IMR-90 (cell line): ENCODE measurements around the gene ANKRD34C. TPM values are rescaled to one million over a fixed set of nuclear protein-coding genes. Genes with fewer than 3 reads are reported as not detected.

Experiments used
- ATAC-seq: fragments of 200-7000 bp; cut with Tn5 transposase; 2 replicates; pipeline ENCODE4 v1.9.1; 2020; ENCODE audit warnings: low read depth, mild to moderate bottlenecking, moderate library complexity
- BruUV-seq: library from RNA; stranded (reverse); fragments of 400-500 nt; replicated peaks from 2 replicates; lab custom pipeline; 2021; lab: Mats Ljungman, UMichigan
- CTCF ChIA-PET: fragments of 300-600 bp; formaldehyde crosslinking; extraction: SDS; loops from one replicate; lab custom pipeline; 2021; ENCODE audit warnings: antibody characterized with exemption; lab: Yijun Ruan, JAX
- POLR2A ChIA-PET: fragments of 300-600 bp; sonication (Branson Sonifier 250); formaldehyde crosslinking; loops from one replicate; lab custom pipeline; 2022; ENCODE audit warnings: antibody characterized with exemption; ENCODE audit not compliant: unreplicated experiment; lab: Charles Lee
- DNase-seq: peaks from one replicate; pipeline ENCODE4 v3.0.0; 2013
- H2AFZ ChIP-seq: replicated peaks from 2 replicates; pipeline ENCODE3; 2013; ENCODE audit warnings: low read length, mild to moderate bottlenecking; ENCODE audit not compliant: poor library complexity
- H2AK5ac ChIP-seq: 2 replicates; pipeline ENCODE4 v1.6.1; 2013; ENCODE audit warnings: low read depth, low read length, inconsistent platforms
- H2AK9ac ChIP-seq: replicated peaks from 2 replicates; pipeline ENCODE3; 2013; ENCODE audit warnings: mild to moderate bottlenecking, low read depth, low read length, moderate library complexity; ENCODE audit not compliant: poor library complexity
- H2BK120ac ChIP-seq: 2 replicates; pipeline ENCODE4 v1.6.1; 2013; ENCODE audit warnings: low read depth, low read length, inconsistent platforms
- H2BK15ac ChIP-seq: 3 replicates; pipeline ENCODE4 v1.6.1; 2013; ENCODE audit warnings: low read depth, low read length, inconsistent platforms
- H2BK20ac ChIP-seq: 2 replicates; pipeline ENCODE4 v1.6.1; 2013; ENCODE audit warnings: low read depth, mild to moderate bottlenecking, inconsistent platforms, low read length, moderate library complexity
- H2BK5ac ChIP-seq: 2 replicates; pipeline ENCODE4 v1.6.1; 2013; ENCODE audit warnings: mild to moderate bottlenecking, low read depth, low read length, inconsistent platforms; ENCODE audit not compliant: poor library complexity, severe bottlenecking
- H3K14ac ChIP-seq: replicated peaks from 2 replicates; pipeline ENCODE4 v1.6.1; 2013; ENCODE audit warnings: low read depth, low read length, inconsistent platforms
- H3K18ac ChIP-seq: 2 replicates; pipeline ENCODE4 v1.6.1; 2013; ENCODE audit warnings: low read depth, low read length, control low read depth
- H3K23ac ChIP-seq: 2 replicates; pipeline ENCODE4 v1.6.1; 2013; ENCODE audit warnings: low read depth, low read length, inconsistent platforms
- H3K27ac ChIP-seq: 2 replicates; pipeline ENCODE4 v1.5.1; 2013; ENCODE audit warnings: mild to moderate bottlenecking, control low read depth, low read length; ENCODE audit not compliant: insufficient read depth
- H3K27me3 ChIP-seq: 2 replicates; pipeline ENCODE4 v1.6.1; 2013; ENCODE audit warnings: low read length; ENCODE audit not compliant: control insufficient read depth, insufficient read depth
- H3K36me3 ChIP-seq: 2 replicates; pipeline ENCODE4 v1.6.1; 2013; ENCODE audit warnings: low read length, mixed read lengths; ENCODE audit not compliant: control insufficient read depth, insufficient read depth
- H3K4ac ChIP-seq: 2 replicates; pipeline ENCODE4 v1.6.1; 2013; ENCODE audit warnings: low read depth, low read length, inconsistent platforms
- H3K4me1 ChIP-seq: 2 replicates; pipeline ENCODE4 v1.6.1; 2013; ENCODE audit warnings: low read length, mixed read lengths; ENCODE audit not compliant: control insufficient read depth, insufficient read depth
- H3K4me2 ChIP-seq: 2 replicates; pipeline ENCODE4 v1.6.1; 2013; ENCODE audit warnings: low read depth, mild to moderate bottlenecking, control low read depth, low read length, moderate library complexity
- H3K4me3 ChIP-seq: 2 replicates; pipeline ENCODE4 v1.5.1; 2013; ENCODE audit warnings: low read depth, mild to moderate bottlenecking, control low read depth, low read length, moderate library complexity; ENCODE audit not compliant: insufficient read depth
- H3K56ac ChIP-seq: 2 replicates; pipeline ENCODE4 v1.6.1; 2013; ENCODE audit warnings: low read length, inconsistent platforms; ENCODE audit not compliant: insufficient read depth; ENCODE audit errors: extremely low read depth
- H3K79me1 ChIP-seq, 2 experiments: 2 replicates each; pipeline ENCODE4 v1.6.1; 2013; ENCODE audit warnings: low read length in 2 of 2, inconsistent platforms in 1 of 2, low read depth in 1 of 2
- H3K9ac ChIP-seq: 2 replicates; pipeline ENCODE4 v1.6.1; 2013; ENCODE audit warnings: low read depth, low read length, control low read depth
- H3K9me1 ChIP-seq: 2 replicates; pipeline ENCODE4 v1.6.1; 2013; ENCODE audit warnings: low read length, inconsistent platforms; ENCODE audit not compliant: insufficient read depth
- H3K9me3 ChIP-seq: 2 replicates; pipeline ENCODE4 v1.6.1; 2013; ENCODE audit warnings: low read length; ENCODE audit not compliant: control insufficient read depth, insufficient read depth
- H4K20me1 ChIP-seq: 2 replicates; pipeline ENCODE4 v1.6.1; 2013; ENCODE audit warnings: low read length, inconsistent platforms; ENCODE audit not compliant: insufficient read depth
- H4K5ac ChIP-seq: 2 replicates; pipeline ENCODE4 v1.6.1; 2013; ENCODE audit warnings: mild to moderate bottlenecking, low read depth, low read length, control low read depth
- H4K8ac ChIP-seq, 2 experiments: 2 replicates each; pipeline ENCODE4 v1.6.1; 2013; ENCODE audit warnings: low read depth in 2 of 2, low read length in 2 of 2, control low read depth in 1 of 2, inconsistent platforms in 1 of 2
- H4K91ac ChIP-seq: 2 replicates; pipeline ENCODE4 v1.6.1; 2013; ENCODE audit warnings: low read depth, low read length, inconsistent platforms; ENCODE audit not compliant: insufficient read depth
- MXI1 ChIP-seq: IDR thresholded peaks from 2 replicates; pipeline ENCODE4 v1.6.1; 2012; ENCODE audit warnings: low read depth, mild to moderate bottlenecking, low read length, moderate library complexity, borderline replicate concordance
- POLR2A ChIP-seq: IDR thresholded peaks from 2 replicates; pipeline ENCODE4 v1.6.1; 2012; ENCODE audit warnings: mild to moderate bottlenecking, low read depth, low read length
- WGBS, 2 experiments: methylation state at CpG; one replicate each; pipeline versions ENCODE4 v1.1.5 to v1.1.7; 2013; ENCODE audit warnings: missing lambda C conversion rate in 2 of 2; ENCODE audit not compliant: insufficient read length in 1 of 2; ENCODE audit errors: extremely low coverage in 2 of 2; 5-methylcytosine and 5-hydroxymethylcytosine counted together
- dilution Hi-C: fragments of 300-500 bp; cut with HindIII; formaldehyde crosslinking; loops from one replicate; pipeline ENCODE4 v1.14.3; 2018; ENCODE audit warnings: low sequenced_read_pairs; ENCODE audit not compliant: unreplicated experiment
- in situ Hi-C: fragments of 300-500 bp; cut with MboI; formaldehyde crosslinking; loops from 3 replicates; pipeline ENCODE4 v1.14.3; 2019; ENCODE audit warnings: low sequenced_read_pairs, inconsistent platforms, mixed read lengths
- intact Hi-C: fragments of 100-400 bp; cut with micrococcal nuclease; formaldehyde crosslinking; loops from 2 replicates; pipeline ENCODE4 v1.10.0; 2022
- polyA plus RNA-seq, 3 experiments: library from polyadenylated mRNA; depleted of rRNA; stranded (reverse); fragments of >200 nt; gene quantifications; 2 replicates each; pipeline ENCODE4 v1.2.3, GENCODE V29; 2012; ENCODE audit warnings: low replicate concordance in 1 of 3
- total RNA-seq: library from RNA; depleted of rRNA; stranded (reverse); fragments of >200 nt; gene quantifications from 2 replicates; pipeline ENCODE4 v1.2.3, GENCODE V29; 2012
- TF ChIP-seq, protein P1 (sequence below): fragments of 150-350 bp; IDR thresholded peaks from 2 replicates; pipeline ENCODE4 v1.6.1; 2017; ENCODE audit warnings: mild to moderate bottlenecking, antibody characterized with exemption, low read length, low read depth
- TF ChIP-seq, protein P2 (sequence below): conservative IDR thresholded peaks from 2 replicates; pipeline ENCODE4 v1.5.1; 2012; ENCODE audit warnings: mild to moderate bottlenecking, low read depth, low read length, improper control_type of control experiment

Gene ANKRD34C
- total and polyA plus RNA-seq, 2 of the 4 experiments (the other 2 are of a cell fraction) = not detected

DNA sequence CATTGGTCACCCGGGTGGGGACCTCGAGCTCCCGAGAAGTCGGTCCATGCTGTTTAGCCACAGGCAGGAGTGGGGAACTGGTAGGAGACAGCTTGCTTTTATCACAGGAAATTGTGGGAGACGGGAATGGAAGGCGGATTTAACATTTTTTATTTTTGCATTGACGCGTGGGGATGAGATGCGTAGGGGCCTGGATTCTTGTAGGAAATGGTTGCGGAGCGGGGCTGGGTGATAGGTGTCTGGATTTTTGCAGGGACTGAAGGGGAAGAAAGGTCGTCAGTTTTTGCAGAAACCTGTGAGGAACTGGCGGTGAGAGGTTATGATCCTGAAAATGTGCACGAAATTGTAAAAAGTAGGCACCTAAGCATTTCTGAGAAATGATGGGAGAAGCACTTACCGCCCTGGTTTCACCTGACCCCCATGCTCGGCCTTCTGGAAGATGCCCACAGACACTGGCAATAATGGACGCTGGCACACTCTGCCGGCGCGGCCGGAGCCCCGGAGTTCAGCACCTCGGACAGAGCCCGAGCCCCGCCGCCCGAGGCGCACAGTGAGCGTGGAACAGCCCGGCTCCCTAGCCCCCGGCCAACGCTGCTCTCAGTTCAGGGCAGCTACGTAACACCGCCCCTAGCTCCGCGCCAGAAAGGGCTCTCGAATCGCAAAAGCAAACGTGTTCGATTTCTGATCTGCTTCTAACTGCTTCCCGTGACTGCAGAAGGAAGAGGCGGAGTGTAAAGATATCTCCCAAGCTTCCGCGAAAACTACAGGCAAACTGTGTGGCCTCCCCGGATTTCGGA is 928 bp downstream of the ANKRD34C start:
- no peaks in the 10 kb centered on the region for H3K36me3 ChIP-seq

More for the DNA sequence above, 928 bp downstream of the ANKRD34C start:
- no peak overlapping the region for H4K5ac ChIP-seq
- no peak overlapping the region for H3K9ac ChIP-seq
- H3K23ac ChIP-seq = no peak overlapping the region
- 10% methylated on average over 28 of the region's 46 CpGs; no CpG with 5 or more reads in 1 of the 2 experiments for WGBS, 2 experiments
- H3K27ac ChIP-seq = no peak overlapping the region
- no peak overlapping the region for H2BK5ac ChIP-seq
- H2BK20ac ChIP-seq = no peak overlapping the region
- intact Hi-C loops = no loop called here
- no peak overlapping the region for H3K56ac ChIP-seq
- H3K4me2 ChIP-seq = peak overlapping the region; percentile 77
- dilution Hi-C loops = no loop called here
- no peaks in the 10 kb centered on the region for H3K79me1 ChIP-seq
- TF ChIP-seq, protein P1, sequence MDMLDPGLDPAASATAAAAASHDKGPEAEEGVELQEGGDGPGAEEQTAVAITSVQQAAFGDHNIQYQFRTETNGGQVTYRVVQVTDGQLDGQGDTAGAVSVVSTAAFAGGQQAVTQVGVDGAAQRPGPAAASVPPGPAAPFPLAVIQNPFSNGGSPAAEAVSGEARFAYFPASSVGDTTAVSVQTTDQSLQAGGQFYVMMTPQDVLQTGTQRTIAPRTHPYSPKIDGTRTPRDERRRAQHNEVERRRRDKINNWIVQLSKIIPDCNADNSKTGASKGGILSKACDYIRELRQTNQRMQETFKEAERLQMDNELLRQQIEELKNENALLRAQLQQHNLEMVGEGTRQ = no peak
- TF ChIP-seq POLR2A = no peak
- TF ChIP-seq, protein P2, sequence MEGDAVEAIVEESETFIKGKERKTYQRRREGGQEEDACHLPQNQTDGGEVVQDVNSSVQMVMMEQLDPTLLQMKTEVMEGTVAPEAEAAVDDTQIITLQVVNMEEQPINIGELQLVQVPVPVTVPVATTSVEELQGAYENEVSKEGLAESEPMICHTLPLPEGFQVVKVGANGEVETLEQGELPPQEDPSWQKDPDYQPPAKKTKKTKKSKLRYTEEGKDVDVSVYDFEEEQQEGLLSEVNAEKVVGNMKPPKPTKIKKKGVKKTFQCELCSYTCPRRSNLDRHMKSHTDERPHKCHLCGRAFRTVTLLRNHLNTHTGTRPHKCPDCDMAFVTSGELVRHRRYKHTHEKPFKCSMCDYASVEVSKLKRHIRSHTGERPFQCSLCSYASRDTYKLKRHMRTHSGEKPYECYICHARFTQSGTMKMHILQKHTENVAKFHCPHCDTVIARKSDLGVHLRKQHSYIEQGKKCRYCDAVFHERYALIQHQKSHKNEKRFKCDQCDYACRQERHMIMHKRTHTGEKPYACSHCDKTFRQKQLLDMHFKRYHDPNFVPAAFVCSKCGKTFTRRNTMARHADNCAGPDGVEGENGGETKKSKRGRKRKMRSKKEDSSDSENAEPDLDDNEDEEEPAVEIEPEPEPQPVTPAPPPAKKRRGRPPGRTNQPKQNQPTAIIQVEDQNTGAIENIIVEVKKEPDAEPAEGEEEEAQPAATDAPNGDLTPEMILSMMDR = no peak
- TF ChIP-seq MXI1 = peak; percentile 63; the same call in 1 of the 2 replicates
- no peak overlapping the region for H3K14ac ChIP-seq
- H4K8ac ChIP-seq = no peak overlapping the region
- no peaks in the 10 kb centered on the region for H3K4me1 ChIP-seq
- in situ Hi-C loops = no loop called here
- peaks cover 28% of the 10 kb centered on the region for H3K27me3 ChIP-seq
- H3K9me3 ChIP-seq = no peaks in the 10 kb centered on the region
- no peak overlapping the region for H2BK120ac ChIP-seq
- CTCF ChIA-PET = no interaction called here
- POLR2A ChIA-PET = no interaction called here
- no peak overlapping the region for H4K91ac ChIP-seq
- H4K20me1 ChIP-seq = no peaks in the 10 kb centered on the region
- H2AK5ac ChIP-seq = no peak overlapping the region
- DNase-seq (peak; percentile 21), ATAC-seq (peak; percentile 100)
- H3K18ac ChIP-seq = no peak overlapping the region
- H3K4ac ChIP-seq = no peak overlapping the region
- no peak overlapping the region for H2BK15ac ChIP-seq
- H3K4me3 ChIP-seq = no peak overlapping the region
- no peak overlapping the region for H2AFZ ChIP-seq
- no peak overlapping the region for H2AK9ac ChIP-seq
- no TSS peak for BruUV-seq
- H3K9me1 ChIP-seq = no peaks in the 10 kb centered on the region
